DMS79 (cell line): ENCODE data around the gene NAGS.
"Not testable (repeated sequence)": the region's sequence is repeated elsewhere in the genome, so short reads cannot be mapped to it uniquely, and the experiment has no call there.

Experiments used
- DNase-seq: peaks from one replicate; lab custom pipeline; 2025; lab: John Stamatoyannopoulos, UW

NAGS gene

GRCh38 chr17:44004077-44004760 lies at the start of gene NAGS:
NAGS (plus strand) TSS chr17:44004622; CDS start chr17:44004664, 42 bp downstream.
- no peak for DNase-seq

- DNase-seq = no peak
Measured at GRCh38 chr17:43956222-43956621, 48.2 kb upstream of the NAGS start.

GRCh38 chr17:43958748-43959352 lies 45.6 kb upstream of the NAGS start:
- no peak for DNase-seq

- DNase-seq = not testable (repeated sequence)
Measured at GRCh38 chr17:43961292-43961691, 43.1 kb upstream of the NAGS start.

GRCh38 chr17:43961954-43962353 lies 42.5 kb upstream of the NAGS start:
- DNase-seq = no peak

GRCh38 chr17:43962479-43962878 lies 41.9 kb upstream of the NAGS start:
- no peak for DNase-seq

GRCh38 chr17:43966276-43966675 lies 38.1 kb upstream of the NAGS start:
- no peak for DNase-seq

GRCh38 chr17:43967251-43967875 lies 37.1 kb upstream of the NAGS start:
- no peak for DNase-seq

- DNase-seq = no peak
Measured at GRCh38 chr17:43970366-43970765, 34.1 kb upstream of the NAGS start.

GRCh38 chr17:43971436-43971835 lies 33.0 kb upstream of the NAGS start:
- not testable (repeated sequence) for DNase-seq

GRCh38 chr17:43972444-43973212 lies 31.8 kb upstream of the NAGS start:
- not testable (repeated sequence) for DNase-seq

- DNase-seq = no peak
Measured at GRCh38 chr17:43974382-43975266, 29.8 kb upstream of the NAGS start.

- no peak for DNase-seq
Measured at GRCh38 chr17:43975898-43976297, 28.5 kb upstream of the NAGS start.

GRCh38 chr17:43976963-43977837 lies 27.2 kb upstream of the NAGS start:
- DNase-seq = no peak

- no peak for DNase-seq
Measured at GRCh38 chr17:43978078-43978477, 26.3 kb upstream of the NAGS start.

- DNase-seq = no peak
Measured at GRCh38 chr17:43979011-43979410, 25.4 kb upstream of the NAGS start.

- DNase-seq = no peak
Measured at GRCh38 chr17:43979671-43980070, 24.8 kb upstream of the NAGS start.

GRCh38 chr17:43982171-43982570 lies 22.3 kb upstream of the NAGS start:
- DNase-seq = no peak

GRCh38 chr17:43983196-43983514 lies 21.3 kb upstream of the NAGS start:
- DNase-seq = no peak

GRCh38 chr17:43983515-43984411 lies 20.7 kb upstream of the NAGS start:
- no peak for DNase-seq
